HCT116 (cell line): Measurements from ENCODE around the gene PAX6. TPM values are rescaled to one million over a fixed set of nuclear protein-coding genes. Genes with fewer than 3 reads are reported as not detected.

Experiments
- ATAC-seq: fragments of 200-7000 bp; cut with Tn5 transposase; 2 replicates; pipeline ENCODE4 v1.9.1; 2020; ENCODE audit warnings: mild to moderate bottlenecking, moderate library complexity
- BruUV-seq: library from RNA; stranded (reverse); fragments of 400-500 nt; replicated peaks from 2 replicates; lab custom pipeline; 2021; lab: Mats Ljungman, UMichigan
- CTCF ChIA-PET: fragments of 300-600 bp; sonication (Branson Sonifier 250); formaldehyde crosslinking; loops from one replicate; lab custom pipeline; 2021; ENCODE audit warnings: antibody characterized with exemption; lab: Charles Lee
- POLR2A ChIA-PET: fragments of 300-600, 350-600 bp; sonication (Branson Sonifier 250); formaldehyde crosslinking; loops from one replicate; lab custom pipeline; 2021; ENCODE audit warnings: antibody characterized with exemption; lab: Charles Lee
- RAD21 ChIA-PET, 2 experiments: fragments of 300-600 bp; sonication (Branson Sonifier 250); formaldehyde crosslinking; loops; one replicate each; lab custom pipeline; 2023; ENCODE audit warnings: low total read pairs in 2 of 2; ENCODE audit not compliant: uncharacterized antibody in 2 of 2, unreplicated experiment in 2 of 2, low non-redundant PET in 1 of 2; lab: Charles Lee
- DNase-seq: peaks from one replicate; pipeline ENCODE4 v3.0.0-alpha.2; 2010; ENCODE audit warnings: low read depth, low spot score
- H2AFZ ChIP-seq: fragments of 200-600 bp; shearing (Covaris generic), sonication (generic); 2 replicates; pipeline ENCODE4 v1.6.1; 2017; ENCODE audit warnings: low read depth, mixed run types, mixed read lengths, antibody characterized with exemption, low read length; ENCODE audit not compliant: poor library complexity, severe bottlenecking
- H3K27ac ChIP-seq: 2 replicates; pipeline ENCODE4 v1.5.1; 2012; ENCODE audit warnings: low read depth, low read length
- H3K27me3 ChIP-seq: fragments of 200-600 bp; sonication (generic); 2 replicates; pipeline ENCODE4 v1.6.1; 2016; ENCODE audit warnings: mixed run types, low read length, mixed read lengths; ENCODE audit not compliant: insufficient read depth
- H3K36me3 ChIP-seq, 2 experiments: fragments of 200-500 bp in 1 of 2; fragments of 200-600 bp in 1 of 2; sonication (Bioruptor generic) in 1 of 2; sonication (generic) in 1 of 2; 2 replicates each; pipeline versions ENCODE4 v1.5.1 to v1.6.1; 2014 to 2016; ENCODE audit warnings: low read length in 2 of 2, inconsistent platforms in 1 of 2, mixed read lengths in 1 of 2, mixed run types in 1 of 2; ENCODE audit not compliant: insufficient read depth in 2 of 2, control insufficient read depth in 1 of 2
- H3K4me1 ChIP-seq, 2 experiments: fragments of 200-600 bp in 1 of 2; sonication (generic) in 1 of 2; 2 replicates each; pipeline versions ENCODE4 v1.5.1 to v1.6.1; 2012 to 2017; ENCODE audit warnings: low read length in 2 of 2, inconsistent platforms in 1 of 2, mild to moderate bottlenecking in 1 of 2, mixed read lengths in 1 of 2, mixed run types in 1 of 2, moderate library complexity in 1 of 2; ENCODE audit not compliant: insufficient read depth in 2 of 2, control insufficient read depth in 1 of 2
- H3K4me2 ChIP-seq: fragments of 200-600 bp; sonication (generic); 2 replicates; pipeline ENCODE4 v1.6.1; 2017; ENCODE audit warnings: mixed run types, low read length, mixed read lengths
- H3K4me3 ChIP-seq, 2 experiments: fragments of 200-600 bp in 1 of 2; sonication (generic) in 1 of 2; replicated peaks in 1 of 2; 2 replicates each; pipeline ENCODE4 v1.5.1; 2011 to 2016; ENCODE audit warnings: low read length in 2 of 2, control low read depth in 1 of 2, low read depth in 1 of 2, mild to moderate bottlenecking in 1 of 2, mixed read lengths in 1 of 2, mixed run types in 1 of 2
- H3K79me2 ChIP-seq: fragments of 200-600 bp; sonication (generic); 2 replicates; pipeline ENCODE4 v1.6.1; 2017; ENCODE audit warnings: mild to moderate bottlenecking, mixed run types, low read length, moderate library complexity, mixed read lengths; ENCODE audit not compliant: insufficient read depth
- H3K9ac ChIP-seq: fragments of 200-600 bp; sonication (generic); 2 replicates; pipeline ENCODE4 v1.6.1; 2016; ENCODE audit warnings: low read length, mixed read lengths
- H3K9me2 ChIP-seq: fragments of 200-600 bp; sonication (generic), shearing (Covaris generic); 2 replicates; pipeline ENCODE4 v1.6.1; 2017; ENCODE audit warnings: mixed run types, mild to moderate bottlenecking, moderate library complexity; ENCODE audit not compliant: insufficient read depth
- H3K9me3 ChIP-seq, 2 experiments: fragments of 200-500 bp in 1 of 2; fragments of 200-600 bp in 1 of 2; sonication (Bioruptor generic) in 1 of 2; sonication (generic) in 1 of 2; 2 replicates each; pipeline ENCODE4 v1.6.1; 2014 to 2017; ENCODE audit warnings: low read length in 2 of 2, mixed read lengths in 2 of 2, inconsistent platforms in 1 of 2, low read depth in 1 of 2, mild to moderate bottlenecking in 1 of 2, mixed run types in 1 of 2, moderate library complexity in 1 of 2; ENCODE audit not compliant: control insufficient read depth in 1 of 2, insufficient read depth in 1 of 2
- H4K20me1 ChIP-seq: fragments of 200-600 bp; sonication (generic), shearing (Covaris generic); 2 replicates; pipeline ENCODE4 v1.6.1; 2017; ENCODE audit warnings: mixed run types, mild to moderate bottlenecking, moderate library complexity; ENCODE audit not compliant: insufficient read depth
- CBX3 ChIP-seq: IDR thresholded peaks from 2 replicates; pipeline ENCODE4 v1.6.1; 2012; ENCODE audit warnings: low read depth
- CEBPB ChIP-seq: IDR thresholded peaks from 2 replicates; pipeline ENCODE4 v1.6.1; 2012; ENCODE audit warnings: low read depth
- EGR1 ChIP-seq: IDR thresholded peaks from 2 replicates; pipeline ENCODE4 v1.6.1; 2012; ENCODE audit warnings: low read depth
- ELF1 ChIP-seq: IDR thresholded peaks from 2 replicates; pipeline ENCODE4 v1.6.1; 2012; ENCODE audit warnings: low read depth, borderline replicate concordance
- EZH2 ChIP-seq: fragments of 200-600 bp; sonication (generic); IDR thresholded peaks from 2 replicates; pipeline ENCODE4 v1.6.1; 2017; ENCODE audit warnings: antibody characterized with exemption, mixed run types
- FOSL1 ChIP-seq: IDR thresholded peaks from 2 replicates; pipeline ENCODE4 v1.6.1; 2012; ENCODE audit warnings: low read depth
- JUND ChIP-seq: IDR thresholded peaks from 2 replicates; pipeline ENCODE4 v1.6.1; 2012
- POLR2AphosphoS5 ChIP-seq: IDR thresholded peaks from 2 replicates; pipeline ENCODE4 v1.6.1; 2011; ENCODE audit warnings: mild to moderate bottlenecking, low read depth, low read length, moderate library complexity
- SIN3A ChIP-seq: IDR thresholded peaks from 2 replicates; pipeline ENCODE4 v1.6.1; 2012; ENCODE audit warnings: low read depth
- ZNF274 ChIP-seq: fragments of 200-500 bp; sonication (Bioruptor generic); IDR thresholded peaks from 2 replicates; pipeline ENCODE4 v1.6.1; 2014; ENCODE audit warnings: mild to moderate bottlenecking, low read depth, low read length, inconsistent platforms
- intact Hi-C: fragments of 100-400 bp; cut with micrococcal nuclease; formaldehyde crosslinking; loops from 2 replicates; pipeline ENCODE4 v1.10.0; 2022
- total RNA-seq: library from RNA; stranded (reverse); gene quantifications from one replicate; pipeline ENCODE4 v1.2.1, GENCODE V29; 2021; ENCODE audit not compliant: unreplicated experiment
- TF ChIP-seq, protein P1 (sequence below): IDR thresholded peaks from 2 replicates; pipeline ENCODE4 v1.6.1; 2012; ENCODE audit warnings: low read depth

PAX6 gene
- total RNA-seq, 1 experiment from 2014 or later: 5.3 TPM

GRCh38 chr11:31856248-31856647 lies 45.1 kb upstream of the PAX6 start:
- no peaks in the 10 kb centered on the region for H3K9me3 ChIP-seq
- no peak for TF ChIP-seq FOSL1
- no peak for TF ChIP-seq ELF1
- no peak for TF ChIP-seq POLR2AphosphoS5
- no peak for TF ChIP-seq JUND
- no peak for TF ChIP-seq ZNF274
- no peak for TF ChIP-seq CEBPB
- no peak for TF ChIP-seq SIN3A
- TF ChIP-seq CBX3: no peak
- no peak for TF ChIP-seq EGR1
- TF ChIP-seq EZH2: no peak
- TF ChIP-seq, protein P1, sequence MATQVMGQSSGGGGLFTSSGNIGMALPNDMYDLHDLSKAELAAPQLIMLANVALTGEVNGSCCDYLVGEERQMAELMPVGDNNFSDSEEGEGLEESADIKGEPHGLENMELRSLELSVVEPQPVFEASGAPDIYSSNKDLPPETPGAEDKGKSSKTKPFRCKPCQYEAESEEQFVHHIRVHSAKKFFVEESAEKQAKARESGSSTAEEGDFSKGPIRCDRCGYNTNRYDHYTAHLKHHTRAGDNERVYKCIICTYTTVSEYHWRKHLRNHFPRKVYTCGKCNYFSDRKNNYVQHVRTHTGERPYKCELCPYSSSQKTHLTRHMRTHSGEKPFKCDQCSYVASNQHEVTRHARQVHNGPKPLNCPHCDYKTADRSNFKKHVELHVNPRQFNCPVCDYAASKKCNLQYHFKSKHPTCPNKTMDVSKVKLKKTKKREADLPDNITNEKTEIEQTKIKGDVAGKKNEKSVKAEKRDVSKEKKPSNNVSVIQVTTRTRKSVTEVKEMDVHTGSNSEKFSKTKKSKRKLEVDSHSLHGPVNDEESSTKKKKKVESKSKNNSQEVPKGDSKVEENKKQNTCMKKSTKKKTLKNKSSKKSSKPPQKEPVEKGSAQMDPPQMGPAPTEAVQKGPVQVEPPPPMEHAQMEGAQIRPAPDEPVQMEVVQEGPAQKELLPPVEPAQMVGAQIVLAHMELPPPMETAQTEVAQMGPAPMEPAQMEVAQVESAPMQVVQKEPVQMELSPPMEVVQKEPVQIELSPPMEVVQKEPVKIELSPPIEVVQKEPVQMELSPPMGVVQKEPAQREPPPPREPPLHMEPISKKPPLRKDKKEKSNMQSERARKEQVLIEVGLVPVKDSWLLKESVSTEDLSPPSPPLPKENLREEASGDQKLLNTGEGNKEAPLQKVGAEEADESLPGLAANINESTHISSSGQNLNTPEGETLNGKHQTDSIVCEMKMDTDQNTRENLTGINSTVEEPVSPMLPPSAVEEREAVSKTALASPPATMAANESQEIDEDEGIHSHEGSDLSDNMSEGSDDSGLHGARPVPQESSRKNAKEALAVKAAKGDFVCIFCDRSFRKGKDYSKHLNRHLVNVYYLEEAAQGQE: no peak
- TF ChIP-seq, all 23 proteins: peak for 0
- no peak overlapping the region for H3K9ac ChIP-seq
- CTCF ChIA-PET: no interaction called here
- DNase-seq: no peak
- no peaks in the 10 kb centered on the region for H3K27me3 ChIP-seq
- no peak overlapping the region for H3K4me3 ChIP-seq
- H3K4me2 ChIP-seq: no peak overlapping the region
- ATAC-seq: no peak
- RAD21 ChIA-PET: no interaction called here
- intact Hi-C loops: no loop called here
- POLR2A ChIA-PET: no interaction called here
- no TSS peak for BruUV-seq
- H3K79me2 ChIP-seq: no peaks in the 10 kb centered on the region
- no peak overlapping the region for H3K27ac ChIP-seq
- no peak overlapping the region for H2AFZ ChIP-seq
- no peaks in the 10 kb centered on the region for H3K9me2 ChIP-seq
- H3K36me3 ChIP-seq: no peaks in the 10 kb centered on the region
- H3K4me1 ChIP-seq: no peaks in the 10 kb centered on the region
- H4K20me1 ChIP-seq: no peaks in the 10 kb centered on the region
